ENCODE measurements around the gene ADAM19.

DNA sequence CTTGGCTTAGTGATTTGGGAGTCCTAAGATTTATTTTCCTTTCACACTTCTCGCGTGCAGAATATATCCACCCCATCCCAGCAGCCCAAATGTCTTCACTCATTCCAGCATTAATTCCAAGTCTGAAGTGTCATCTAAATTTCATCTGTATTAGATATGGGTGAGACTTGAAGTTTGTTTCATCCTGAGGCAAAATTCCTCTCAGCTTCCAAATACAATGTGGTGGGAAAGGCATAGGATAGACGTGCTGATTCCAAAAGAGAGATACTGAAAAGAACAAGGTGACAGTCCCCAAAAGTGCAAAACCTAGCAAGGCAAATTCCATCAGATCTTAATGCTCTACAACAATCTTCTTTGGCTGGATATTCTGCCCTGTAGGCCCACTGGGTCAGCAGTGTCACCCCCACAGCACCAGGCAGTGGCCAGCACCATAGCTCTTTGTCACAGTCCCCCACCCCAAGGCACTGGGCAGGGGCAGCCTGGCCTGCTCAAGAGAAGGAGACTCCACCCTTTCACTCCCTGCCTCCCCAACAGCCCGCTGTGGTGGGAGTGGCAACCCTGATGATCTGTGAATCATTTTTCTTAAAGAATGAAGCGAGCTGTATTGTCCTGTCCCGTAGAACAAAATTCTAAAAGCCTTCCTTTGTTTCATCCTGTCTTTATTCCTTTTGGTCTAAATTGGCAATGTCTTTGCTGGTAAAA lies 2.7 kb upstream of the ADAM19 start:
- TF ChIP-seq FOXM1 (IDR thresholded peaks at IDR 0.05; ENCODE audit: borderline replicate concordance) (no peak), ARNT (IDR thresholded peaks at IDR 0.05) (no peak), BHLHE40 (IDR thresholded peaks at IDR 0.05; ENCODE audit: borderline replicate concordance) (no peak), SP1 (IDR thresholded peaks at IDR 0.05) (no peak), NFRKB (IDR thresholded peaks at IDR 0.05) (no peak), FOXK2 (IDR thresholded peaks at IDR 0.05) (no peak)
